ENCODE measurements around the gene USP15. TPM values are rescaled to one million over a fixed set of nuclear protein-coding genes. Genes with fewer than 3 reads are reported as not detected.
A peak's percentile ranks its signal among the peaks of the same experiment; 100 is the strongest.

Gene USP15
- total and polyA plus RNA-seq, 4 experiments from 2014 or later: 79.1 to 156 (median 119) TPM

DNA sequence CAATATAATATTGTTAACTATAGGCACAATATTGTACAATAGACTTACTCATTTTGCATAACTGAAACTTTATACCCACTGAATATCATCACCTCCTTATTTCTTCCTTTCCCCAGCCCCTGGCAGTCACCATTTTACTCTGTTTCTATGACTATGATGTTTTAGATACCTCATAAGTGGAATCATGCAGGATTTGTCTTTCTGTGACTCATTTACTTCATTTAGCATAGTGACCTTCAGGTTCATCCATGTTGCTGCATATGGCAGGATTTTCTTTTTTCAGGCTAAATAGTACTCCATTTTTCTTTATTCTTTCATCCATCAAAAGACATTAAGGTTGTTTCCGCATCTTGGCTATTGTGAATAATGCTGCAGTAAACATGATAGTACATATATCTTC, 18.9 kb downstream of the USP15 start:
- Mint-ChIP-seq H3K4me1 (peaks cover 63 to 83% (median 73%) of the 10 kb centered on the region in 4 donors), H3K9me3 (no peaks in the 10 kb centered on the region), H3K27me3 (no peaks in the 10 kb centered on the region), H3K4me3 (peak overlapping the region in 2 of 8 donors; percentile 2 to 5), H3K36me3 (peaks cover 16 to 24% of the 10 kb centered on the region in 2 donors), H3K27ac (peak overlapping the region in 1 of 7 donors; percentile 1)
- Histone ChIP-seq H3K27ac (ENCODE audit: low read depth, low read length) (no peak overlapping the region), H3K4me3 (ENCODE audit: low read length in 2 of 2) (no peak overlapping the region), H3K27me3 (ENCODE audit: insufficient read depth, low read length) (no peaks in the 10 kb centered on the region), H3K9me3 (ENCODE audit: control insufficient read depth in 1 of 2, low read length in 2 of 2) (no peaks in the 10 kb centered on the region), H3K4me1 (ENCODE audit: insufficient read depth, low read length) (peaks cover 80% of the 10 kb centered on the region), H3K36me3 (ENCODE audit: insufficient read depth, low read length) (no peaks in the 10 kb centered on the region)
- no peak for DNase-seq
- POLR2A ChIA-PET (ENCODE audit: partially characterized antibody): no interaction called here
- intact Hi-C loops (cut with micrococcal nuclease): no loop called here
- CTCF ChIA-PET (ENCODE audit: partially characterized antibody): no interaction called here

DNA sequence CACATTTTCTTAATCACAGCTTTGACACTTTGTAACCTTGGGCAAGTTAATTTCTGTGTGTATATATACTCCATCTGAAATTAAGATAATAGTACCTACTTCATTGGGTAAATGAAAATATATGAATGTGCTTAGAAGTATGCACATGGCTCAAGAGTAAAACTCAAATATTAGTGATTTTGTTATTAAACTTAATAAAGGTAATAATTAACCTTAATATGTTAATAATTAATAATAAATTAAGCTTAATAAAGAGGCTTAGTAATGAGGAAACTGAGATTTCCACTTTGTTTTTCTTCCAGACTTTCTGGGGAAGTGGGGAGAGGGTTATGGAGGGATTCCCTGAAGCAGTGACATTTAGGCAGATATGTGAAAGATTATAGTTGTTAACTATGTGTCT, 19.8 kb downstream of the USP15 start:
- no peak for DNase-seq
- ChIA-PET POLR2A (ENCODE audit: partially characterized antibody) (no interaction called here), CTCF (ENCODE audit: partially characterized antibody) (no interaction called here)
- Mint-ChIP-seq H3K4me3 (peak overlapping the region in 4 of 8 donors; percentile 12 to 71 (median 32)), H3K4me1 (peaks cover 55 to 81% (median 66%) of the 10 kb centered on the region in 4 donors), H3K9me3 (no peaks in the 10 kb centered on the region), H3K27ac (peak overlapping the region in 1 of 7 donors; percentile 50), H3K27me3 (no peaks in the 10 kb centered on the region), H3K36me3 (peaks cover 19 to 27% of the 10 kb centered on the region in 2 donors)
- Histone ChIP-seq H3K9me3 (ENCODE audit: control insufficient read depth in 1 of 2, low read length in 2 of 2) (no peaks in the 10 kb centered on the region), H3K4me1 (ENCODE audit: insufficient read depth, low read length) (peaks cover 74% of the 10 kb centered on the region), H3K4me3 (ENCODE audit: low read length in 2 of 2) (no peak overlapping the region), H3K27me3 (ENCODE audit: insufficient read depth, low read length) (no peaks in the 10 kb centered on the region), H3K36me3 (ENCODE audit: insufficient read depth, low read length) (no peaks in the 10 kb centered on the region), H3K27ac (ENCODE audit: low read depth, low read length) (no peak overlapping the region)
- intact Hi-C loops (cut with micrococcal nuclease): loop anchor here (5.0 kb wide), 1 partner anchor 47 kb away; no protein-coding TSS in a partner anchor

DNA sequence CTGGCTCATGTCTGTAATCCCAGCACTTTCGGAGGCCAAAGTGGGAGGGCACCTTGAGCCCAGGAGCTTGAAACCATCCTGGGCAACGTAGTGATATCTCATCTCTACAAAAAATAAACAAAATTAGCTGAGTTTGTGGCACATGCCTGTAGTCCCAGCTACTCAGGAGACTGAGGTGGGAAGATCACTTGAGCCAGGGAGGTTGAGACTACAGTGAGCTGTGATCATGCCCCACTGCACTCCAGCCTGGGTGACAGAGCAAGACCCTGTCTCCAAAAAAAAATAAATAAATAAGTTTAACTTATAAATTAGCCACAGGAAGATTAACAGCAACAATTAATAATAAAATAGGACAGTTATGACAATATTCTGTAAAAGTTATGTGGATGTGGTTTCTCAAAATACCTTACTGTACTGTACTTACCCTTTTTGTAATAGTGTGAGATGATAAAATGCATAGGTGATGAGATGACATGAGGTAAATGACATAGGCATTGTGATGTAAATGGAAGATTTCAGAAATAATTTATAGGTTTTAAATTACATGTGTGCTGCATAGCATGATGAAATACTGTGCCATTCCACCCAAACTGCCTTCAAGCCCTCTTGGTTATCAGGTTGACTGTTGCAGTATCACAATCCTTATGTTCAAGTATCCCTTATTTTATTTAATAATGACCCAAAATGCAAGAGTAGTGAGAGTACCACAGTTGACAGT, 22.0 kb downstream of the USP15 start:
- CTCF ChIA-PET (ENCODE audit: partially characterized antibody): no interaction called here

DNA sequence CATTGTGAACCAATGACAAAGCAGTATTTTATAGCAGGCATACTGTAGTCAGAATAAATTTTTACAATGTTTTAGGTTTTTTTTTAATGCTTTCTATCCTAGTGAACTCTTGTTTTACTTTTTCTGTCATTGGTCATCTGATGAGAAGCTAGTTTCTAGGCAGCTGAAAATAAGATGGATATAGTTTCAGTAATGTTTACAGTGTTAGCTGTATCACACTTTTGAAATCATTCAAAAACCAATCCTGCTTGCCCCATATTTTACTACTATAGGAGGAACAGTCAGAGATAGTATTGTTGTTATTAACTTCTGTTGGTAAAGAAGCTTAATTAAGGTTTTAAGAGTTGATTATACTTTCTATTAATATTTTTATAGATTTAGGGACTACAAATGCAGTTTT, 24.5 kb downstream of the USP15 start:
- Mint-ChIP-seq H3K36me3 (peaks cover 42 to 54% of the 10 kb centered on the region in 2 donors), H3K4me1 (peaks cover 66 to 92% (median 77%) of the 10 kb centered on the region in 4 donors), H3K27me3 (no peaks in the 10 kb centered on the region), H3K27ac (peak overlapping the region in 2 of 7 donors; percentile 13 to 39), H3K9me3 (peaks cover 0 to 18% (median 6%) of the 10 kb centered on the region in 8 donors), H3K4me3 (no peak overlapping the region)
- Histone ChIP-seq H3K9me3 (ENCODE audit: control insufficient read depth in 1 of 2, low read length in 2 of 2) (no peaks in the 10 kb centered on the region), H3K27me3 (ENCODE audit: insufficient read depth, low read length) (no peaks in the 10 kb centered on the region), H3K4me3 (ENCODE audit: low read length in 2 of 2) (no peak overlapping the region), H3K27ac (ENCODE audit: low read depth, low read length) (no peak overlapping the region), H3K4me1 (ENCODE audit: insufficient read depth, low read length) (peaks cover 74% of the 10 kb centered on the region), H3K36me3 (ENCODE audit: insufficient read depth, low read length) (no peaks in the 10 kb centered on the region)
- intact Hi-C loops (cut with micrococcal nuclease): loop anchor here (5.0 kb wide), 1 partner anchor 43 kb away; no protein-coding TSS in a partner anchor
- ChIA-PET CTCF (ENCODE audit: partially characterized antibody) (no interaction called here), POLR2A (ENCODE audit: partially characterized antibody) (no interaction called here)
- no peak for DNase-seq

More for the DNA sequence above, 22.0 kb downstream of the USP15 start:
- intact Hi-C loops (cut with micrococcal nuclease): loop anchor here (2.0 to 5.0 kb wide), 2 partner anchors 13 to 45 kb away; no protein-coding TSS in a partner anchor
- H3K27ac Mint-ChIP-seq: peak overlapping the region in 6 of 7 donors; percentile 6 to 74 (median 45)
- no peaks in the 10 kb centered on the region for H3K9me3 ChIP-seq (ENCODE audit: control insufficient read depth in 1 of 2, low read length in 2 of 2)
- no peak overlapping the region for H3K4me3 ChIP-seq (ENCODE audit: low read length in 2 of 2)
- peak overlapping the region in 4 of 8 donors; percentile 15 to 66 (median 44) for H3K4me3 Mint-ChIP-seq
- peaks cover 64% of the 10 kb centered on the region for H3K4me1 ChIP-seq (ENCODE audit: insufficient read depth, low read length)
- DNase-seq: no peak
- no peak overlapping the region for H3K27ac ChIP-seq (ENCODE audit: low read depth, low read length)
- peaks cover 55 to 83% (median 66%) of the 10 kb centered on the region in 4 donors for H3K4me1 Mint-ChIP-seq
- H3K36me3 ChIP-seq (ENCODE audit: insufficient read depth, low read length): no peaks in the 10 kb centered on the region
- H3K36me3 Mint-ChIP-seq: peaks cover 39 to 40% of the 10 kb centered on the region in 2 donors
- POLR2A ChIA-PET (ENCODE audit: partially characterized antibody): interaction anchor here (1.4 to 2.0 kb wide), 2 partner anchors 11 to 22 kb away, joined by 4 to 6 read pairs; partner anchors contain the start of gene USP15
- H3K27me3 Mint-ChIP-seq: no peaks in the 10 kb centered on the region
- no peaks in the 10 kb centered on the region for H3K27me3 ChIP-seq (ENCODE audit: insufficient read depth, low read length)
- H3K9me3 Mint-ChIP-seq: peaks cover 0 to 6% (median 0%) of the 10 kb centered on the region in 8 donors

DNA sequence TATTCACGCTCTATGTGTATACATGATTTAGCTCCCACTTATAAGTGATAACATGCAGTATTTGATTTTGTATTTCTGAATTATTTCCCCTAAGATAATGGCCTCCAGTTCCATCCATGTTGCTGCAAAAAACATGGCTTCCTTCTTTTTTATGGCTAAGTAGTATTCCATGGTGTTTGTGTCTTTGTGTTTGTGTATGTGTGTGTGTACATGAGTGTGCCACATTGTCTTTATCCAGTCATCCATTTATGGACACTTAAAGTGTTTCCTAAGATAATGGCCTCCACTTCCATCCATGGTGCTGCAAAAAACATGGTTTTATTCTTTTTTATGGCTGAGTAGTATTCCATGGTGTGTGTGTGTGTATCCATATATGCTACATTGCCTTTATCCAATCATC, 25.1 kb downstream of the USP15 start:
- no peak for DNase-seq
- Mint-ChIP-seq H3K36me3 (peaks cover 45 to 53% of the 10 kb centered on the region in 2 donors), H3K27ac (peak overlapping the region in 2 of 7 donors; percentile 29 to 43), H3K27me3 (no peaks in the 10 kb centered on the region), H3K4me1 (peaks cover 67 to 92% (median 76%) of the 10 kb centered on the region in 4 donors), H3K4me3 (peak overlapping the region in 2 of 8 donors; percentile 29 to 31), H3K9me3 (peaks cover 4 to 22% (median 11%) of the 10 kb centered on the region in 8 donors)
- no peaks in the 10 kb centered on the region for H3K9me3 ChIP-seq (ENCODE audit: control insufficient read depth in 1 of 2, low read length in 2 of 2)
- H3K27ac ChIP-seq (ENCODE audit: low read depth, low read length): no peak overlapping the region
- intact Hi-C loops (cut with micrococcal nuclease): no loop called here
- H3K36me3 ChIP-seq (ENCODE audit: insufficient read depth, low read length): no peaks in the 10 kb centered on the region
- H3K4me3 ChIP-seq (ENCODE audit: low read length in 2 of 2): no peak overlapping the region
- H3K27me3 ChIP-seq (ENCODE audit: insufficient read depth, low read length): no peaks in the 10 kb centered on the region
- ChIA-PET CTCF (ENCODE audit: partially characterized antibody) (no interaction called here), POLR2A (ENCODE audit: partially characterized antibody) (no interaction called here)
- peaks cover 69% of the 10 kb centered on the region for H3K4me1 ChIP-seq (ENCODE audit: insufficient read depth, low read length)

DNA sequence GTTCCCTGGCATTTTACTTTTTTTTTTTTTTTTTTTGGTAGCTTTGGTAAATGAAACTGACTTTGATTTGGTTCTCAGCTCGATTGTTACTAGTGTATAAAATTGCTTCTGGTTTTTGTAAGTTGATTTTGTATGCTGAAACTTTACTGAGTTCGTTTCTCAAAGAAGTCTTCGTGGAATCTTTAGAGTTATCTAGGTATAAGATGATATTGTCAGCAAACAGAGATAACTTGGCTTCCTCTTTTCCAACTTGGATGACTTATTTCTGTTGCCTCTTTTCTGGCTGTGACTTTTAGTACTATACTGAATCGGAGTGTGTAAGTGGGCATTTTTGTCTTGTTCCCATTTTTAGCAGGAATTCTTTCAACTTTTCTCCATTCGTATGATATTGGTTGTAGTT, 28.1 kb downstream of the USP15 start:
- Histone ChIP-seq H3K27ac (ENCODE audit: low read depth, low read length) (no peak overlapping the region), H3K4me3 (ENCODE audit: low read length in 2 of 2) (no peak overlapping the region), H3K9me3 (ENCODE audit: control insufficient read depth in 1 of 2, low read length in 2 of 2) (peaks cover 0 to 4% of the 10 kb centered on the region in 2 donors), H3K4me1 (ENCODE audit: insufficient read depth, low read length) (peaks cover 59% of the 10 kb centered on the region), H3K36me3 (ENCODE audit: insufficient read depth, low read length) (no peaks in the 10 kb centered on the region), H3K27me3 (ENCODE audit: insufficient read depth, low read length) (no peaks in the 10 kb centered on the region)
- intact Hi-C loops (cut with micrococcal nuclease): no loop called here
- CTCF ChIA-PET (ENCODE audit: partially characterized antibody): no interaction called here
- peak overlapping the region in 1 of 7 donors; percentile 19 for H3K27ac Mint-ChIP-seq
- no peak for DNase-seq
- peaks cover 56 to 86% (median 72%) of the 10 kb centered on the region in 4 donors for H3K4me1 Mint-ChIP-seq
- peaks cover 59 to 64% of the 10 kb centered on the region in 2 donors for H3K36me3 Mint-ChIP-seq
- peak overlapping the region in 6 of 8 donors; percentile 3 to 57 (median 52) for H3K4me3 Mint-ChIP-seq
- POLR2A ChIA-PET (ENCODE audit: partially characterized antibody): no interaction called here
- peaks cover 7 to 33% (median 19%) of the 10 kb centered on the region in 8 donors for H3K9me3 Mint-ChIP-seq
- no peaks in the 10 kb centered on the region for H3K27me3 Mint-ChIP-seq

DNA sequence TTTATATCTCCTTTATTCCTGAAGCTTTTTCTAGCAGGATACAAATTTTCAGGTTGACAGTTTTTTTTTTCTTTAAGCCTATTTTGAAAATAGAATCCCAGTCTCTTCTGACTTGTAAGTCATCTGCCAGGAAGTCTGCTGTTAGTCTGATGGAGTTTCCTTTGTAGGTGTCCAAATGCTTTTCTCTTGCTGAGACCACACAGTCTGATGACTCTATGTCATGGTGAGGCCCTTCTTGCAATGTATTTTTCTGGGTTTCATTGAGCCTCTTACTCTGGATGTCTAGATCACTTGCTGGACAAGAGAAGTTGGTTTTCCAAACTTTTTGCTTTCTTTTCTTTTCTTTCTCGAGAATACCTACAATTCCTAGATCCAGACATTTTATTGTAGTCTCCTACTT, 30.6 kb downstream of the USP15 start:
- no peak for DNase-seq
- peak overlapping the region in 1 of 7 donors; percentile 40 for H3K27ac Mint-ChIP-seq
- intact Hi-C loops (cut with micrococcal nuclease): no loop called here
- peaks cover 0 to 4% of the 10 kb centered on the region in 2 donors for H3K9me3 ChIP-seq (ENCODE audit: control insufficient read depth in 1 of 2, low read length in 2 of 2)
- ChIA-PET POLR2A (ENCODE audit: partially characterized antibody) (interaction anchor here (1.0 kb wide), 1 partner anchor 13 kb away, joined by 4 read pairs; no protein-coding TSS in a partner anchor), CTCF (ENCODE audit: partially characterized antibody) (no interaction called here)
- H3K9me3 Mint-ChIP-seq: peaks cover 7 to 31% (median 19%) of the 10 kb centered on the region in 8 donors
- H3K27me3 Mint-ChIP-seq: no peaks in the 10 kb centered on the region
- peaks cover 11% of the 10 kb centered on the region for H3K36me3 ChIP-seq (ENCODE audit: insufficient read depth, low read length)
- H3K4me1 ChIP-seq (ENCODE audit: insufficient read depth, low read length): peaks cover 43% of the 10 kb centered on the region
- H3K4me3 Mint-ChIP-seq: peak overlapping the region in 3 of 8 donors; percentile 7 to 71 (median 58)
- no peaks in the 10 kb centered on the region for H3K27me3 ChIP-seq (ENCODE audit: insufficient read depth, low read length)
- H3K4me1 Mint-ChIP-seq: peaks cover 56 to 82% (median 65%) of the 10 kb centered on the region in 4 donors
- no peak overlapping the region for H3K4me3 ChIP-seq (ENCODE audit: low read length in 2 of 2)
- H3K36me3 Mint-ChIP-seq: peaks cover 59 to 68% of the 10 kb centered on the region in 2 donors
- no peak overlapping the region for H3K27ac ChIP-seq (ENCODE audit: low read depth, low read length)
